ENCODE data around the gene KCNIP1.

KCNIP1 gene

DNA sequence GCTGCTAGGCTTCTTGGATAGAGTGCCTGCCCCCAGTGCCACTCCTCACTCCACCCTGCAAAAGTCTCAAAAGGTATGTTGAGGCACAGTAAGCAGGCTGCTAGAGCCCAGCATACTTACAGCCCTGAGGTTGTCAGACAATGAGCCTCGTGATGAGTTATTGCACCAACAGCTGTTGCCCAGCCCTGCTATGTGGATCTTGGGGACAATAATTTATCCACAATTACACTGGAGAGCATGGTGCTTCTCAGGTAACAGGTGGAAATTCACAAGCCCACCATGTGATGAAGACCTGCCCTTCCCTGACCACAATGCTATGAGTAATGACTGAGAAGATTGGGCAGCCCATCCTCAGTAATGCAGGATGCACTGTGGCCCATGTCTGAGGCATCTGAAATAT is 36.5 kb downstream of the KCNIP1 start:
- no peaks in the 10 kb centered on the region for H4K20me1 ChIP-seq (ENCODE audit: insufficient read depth, low read length, poor library complexity, severe bottlenecking)
- H3K9ac ChIP-seq (ENCODE audit: low read depth, low read length, poor library complexity, severe bottlenecking) = no peak overlapping the region
- no peaks in the 10 kb centered on the region for H3K27me3 ChIP-seq (ENCODE audit: insufficient read depth, low read length, poor library complexity, severe bottlenecking)
- H3F3A ChIP-seq (ENCODE audit: low read depth) = no peaks in the 10 kb centered on the region
- H3K9me2 ChIP-seq (replicated peaks; ENCODE audit: low read depth, low read length) = no peaks in the 10 kb centered on the region
- no peak overlapping the region for H3K4me2 ChIP-seq (ENCODE audit: low read depth, low read length, poor library complexity, severe bottlenecking)
- no peaks in the 10 kb centered on the region for H3K4me1 ChIP-seq (ENCODE audit: insufficient read depth, low read length, poor library complexity, severe bottlenecking)
- no peak overlapping the region for H2AFZ ChIP-seq (ENCODE audit: low read length)
- no peak for TF ChIP-seq EZH2phosphoT487 (IDR thresholded peaks at IDR 0.05; ENCODE audit: borderline replicate concordance)
- TF ChIP-seq, protein P1, sequence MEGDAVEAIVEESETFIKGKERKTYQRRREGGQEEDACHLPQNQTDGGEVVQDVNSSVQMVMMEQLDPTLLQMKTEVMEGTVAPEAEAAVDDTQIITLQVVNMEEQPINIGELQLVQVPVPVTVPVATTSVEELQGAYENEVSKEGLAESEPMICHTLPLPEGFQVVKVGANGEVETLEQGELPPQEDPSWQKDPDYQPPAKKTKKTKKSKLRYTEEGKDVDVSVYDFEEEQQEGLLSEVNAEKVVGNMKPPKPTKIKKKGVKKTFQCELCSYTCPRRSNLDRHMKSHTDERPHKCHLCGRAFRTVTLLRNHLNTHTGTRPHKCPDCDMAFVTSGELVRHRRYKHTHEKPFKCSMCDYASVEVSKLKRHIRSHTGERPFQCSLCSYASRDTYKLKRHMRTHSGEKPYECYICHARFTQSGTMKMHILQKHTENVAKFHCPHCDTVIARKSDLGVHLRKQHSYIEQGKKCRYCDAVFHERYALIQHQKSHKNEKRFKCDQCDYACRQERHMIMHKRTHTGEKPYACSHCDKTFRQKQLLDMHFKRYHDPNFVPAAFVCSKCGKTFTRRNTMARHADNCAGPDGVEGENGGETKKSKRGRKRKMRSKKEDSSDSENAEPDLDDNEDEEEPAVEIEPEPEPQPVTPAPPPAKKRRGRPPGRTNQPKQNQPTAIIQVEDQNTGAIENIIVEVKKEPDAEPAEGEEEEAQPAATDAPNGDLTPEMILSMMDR (conservative IDR thresholded peaks at IDR 0.05; ENCODE audit: low read length) = no peak
- H3K79me2 ChIP-seq (ENCODE audit: insufficient read depth, low read length) = no peaks in the 10 kb centered on the region
- H3K36me3 ChIP-seq (ENCODE audit: insufficient read depth, low read length) = no peaks in the 10 kb centered on the region
- H3K9me3 ChIP-seq (ENCODE audit: insufficient read depth, low read depth, low read length) = no peaks in the 10 kb centered on the region
- no peak overlapping the region for H3K4me3 ChIP-seq (ENCODE audit: low read length, poor library complexity, severe bottlenecking)

DNA sequence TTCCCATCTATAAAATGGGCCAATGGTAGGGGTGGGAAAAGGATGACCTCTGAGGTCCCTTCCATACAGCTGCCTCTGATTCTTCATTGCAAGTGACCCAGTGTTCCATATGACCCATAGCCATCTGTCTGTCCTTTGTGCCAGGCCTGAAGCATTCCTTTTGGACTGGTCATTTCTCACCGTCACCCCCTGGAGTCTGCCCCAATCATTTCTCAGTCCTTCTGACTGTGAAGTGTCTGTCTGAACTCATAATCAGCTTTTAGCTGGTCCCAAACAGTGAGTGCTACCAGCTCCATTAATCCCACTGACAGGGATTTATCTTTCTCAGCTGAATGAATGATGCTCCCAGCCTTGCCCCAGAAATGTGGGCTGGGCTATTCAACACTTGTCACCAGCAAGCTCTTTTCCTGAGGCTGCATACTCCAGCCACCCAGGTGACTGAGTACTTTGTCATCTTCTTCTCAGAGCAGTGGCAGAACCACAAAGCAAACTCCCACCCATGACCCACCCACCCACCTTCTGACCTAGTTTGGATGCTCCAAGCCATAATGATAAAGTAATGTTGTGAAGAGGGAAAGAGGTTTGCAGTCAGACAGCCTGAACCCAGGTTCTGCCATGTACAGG is 37.4 kb downstream of the KCNIP1 start:
- Histone ChIP-seq H3K9me2 (replicated peaks; ENCODE audit: low read depth, low read length) (no peaks in the 10 kb centered on the region), H2AFZ (ENCODE audit: low read length) (no peak overlapping the region), H3K4me3 (ENCODE audit: low read length, poor library complexity, severe bottlenecking) (no peak overlapping the region), H3K4me2 (ENCODE audit: low read depth, low read length, poor library complexity, severe bottlenecking) (no peak overlapping the region), H3K79me2 (ENCODE audit: insufficient read depth, low read length) (no peaks in the 10 kb centered on the region), H3F3A (ENCODE audit: low read depth) (no peaks in the 10 kb centered on the region), H3K4me1 (ENCODE audit: insufficient read depth, low read length, poor library complexity, severe bottlenecking) (no peaks in the 10 kb centered on the region), H4K20me1 (ENCODE audit: insufficient read depth, low read length, poor library complexity, severe bottlenecking) (no peaks in the 10 kb centered on the region), H3K36me3 (ENCODE audit: insufficient read depth, low read length) (no peaks in the 10 kb centered on the region), H3K9me3 (ENCODE audit: insufficient read depth, low read depth, low read length) (no peaks in the 10 kb centered on the region), H3K9ac (ENCODE audit: low read depth, low read length, poor library complexity, severe bottlenecking) (no peak overlapping the region), H3K27me3 (ENCODE audit: insufficient read depth, low read length, poor library complexity, severe bottlenecking) (no peaks in the 10 kb centered on the region)
- TF ChIP-seq EZH2phosphoT487 (IDR thresholded peaks at IDR 0.05; ENCODE audit: borderline replicate concordance) = no peak
- TF ChIP-seq, protein P1 (conservative IDR thresholded peaks at IDR 0.05; ENCODE audit: low read length) = no peak

DNA sequence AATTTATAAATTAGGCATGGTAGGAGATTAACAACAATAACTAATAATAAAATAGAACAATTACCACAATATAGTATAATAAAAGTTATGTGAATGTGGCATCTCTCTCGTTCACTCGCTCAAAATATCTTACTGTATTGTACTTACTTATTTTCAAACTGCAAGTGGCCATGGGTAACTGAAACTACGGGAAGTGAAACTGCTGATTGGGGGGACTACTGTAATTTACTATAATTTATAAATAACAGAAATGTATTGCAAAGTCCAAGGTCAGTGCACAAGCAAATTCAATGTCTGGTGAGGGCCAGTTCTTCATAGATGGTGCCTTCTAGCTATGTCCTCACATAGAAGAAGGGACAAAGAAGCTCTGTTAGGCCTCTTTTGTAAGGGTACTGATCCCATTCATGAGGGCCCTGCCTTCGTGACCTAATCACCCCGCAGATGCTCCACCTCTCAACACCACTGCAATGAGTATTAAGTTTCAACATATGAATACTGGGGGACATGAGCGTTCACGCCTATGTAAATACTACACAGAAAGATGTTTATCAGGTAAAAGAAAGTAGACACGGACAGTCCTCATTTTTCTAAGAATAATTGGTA is 39.0 kb downstream of the KCNIP1 start:
- Histone ChIP-seq H3F3A (ENCODE audit: low read depth) (no peaks in the 10 kb centered on the region), H3K27me3 (ENCODE audit: insufficient read depth, low read length, poor library complexity, severe bottlenecking) (no peaks in the 10 kb centered on the region), H2AFZ (ENCODE audit: low read length) (no peak overlapping the region), H3K9me2 (replicated peaks; ENCODE audit: low read depth, low read length) (no peaks in the 10 kb centered on the region), H3K9ac (ENCODE audit: low read depth, low read length, poor library complexity, severe bottlenecking) (no peak overlapping the region), H3K79me2 (ENCODE audit: insufficient read depth, low read length) (no peaks in the 10 kb centered on the region), H3K4me1 (ENCODE audit: insufficient read depth, low read length, poor library complexity, severe bottlenecking) (no peaks in the 10 kb centered on the region), H3K36me3 (ENCODE audit: insufficient read depth, low read length) (no peaks in the 10 kb centered on the region), H3K9me3 (ENCODE audit: insufficient read depth, low read depth, low read length) (no peaks in the 10 kb centered on the region), H4K20me1 (ENCODE audit: insufficient read depth, low read length, poor library complexity, severe bottlenecking) (no peaks in the 10 kb centered on the region), H3K4me3 (ENCODE audit: low read length, poor library complexity, severe bottlenecking) (no peak overlapping the region), H3K4me2 (ENCODE audit: low read depth, low read length, poor library complexity, severe bottlenecking) (no peak overlapping the region)
- TF ChIP-seq EZH2phosphoT487 (IDR thresholded peaks at IDR 0.05; ENCODE audit: borderline replicate concordance) = no peak
- TF ChIP-seq, protein P1 (conservative IDR thresholded peaks at IDR 0.05; ENCODE audit: low read length) = no peak

Measured in Loucy (cell line).